ENCODE measurements around the gene AGFG1. TPM values are rescaled to one million over a fixed set of nuclear protein-coding genes. Genes with fewer than 3 reads are reported as not detected.
A peak's percentile ranks its signal among the peaks of the same experiment; 100 is the strongest.

AGFG1 gene
- total RNA-seq, 1 experiment from 2014 or later, result 126 TPM

DNA sequence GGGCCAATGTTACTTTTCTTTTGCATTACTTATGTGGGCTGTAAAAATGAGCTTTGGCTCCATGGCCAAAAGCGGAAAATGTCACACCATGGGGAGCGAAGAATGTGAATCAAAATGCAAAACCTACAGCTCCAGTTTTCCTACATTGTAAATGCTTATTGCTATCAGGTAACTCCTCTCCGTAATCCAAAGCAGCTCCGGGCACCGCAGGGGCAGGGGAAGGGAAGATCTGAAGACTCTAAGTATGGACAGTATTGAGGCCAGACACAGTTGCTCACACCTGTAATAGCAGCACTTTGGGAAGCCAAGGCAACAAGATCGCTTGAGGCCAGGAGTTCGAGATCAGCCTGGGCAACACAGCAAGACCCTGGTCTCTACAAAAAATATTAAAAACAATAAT is 7.1 kb upstream of the AGFG1 start:
- peak overlapping the region; percentile 36 for H3K27ac Mint-ChIP-seq (ENCODE audit: unreplicated experiment)
- H3K4me1 Mint-ChIP-seq (ENCODE audit: low read depth, unreplicated experiment), result peaks cover 62% of the 10 kb centered on the region
- H3K36me3 Mint-ChIP-seq (ENCODE audit: insufficient read depth, unreplicated experiment), result peaks cover 5% of the 10 kb centered on the region
- intact Hi-C loops (cut with micrococcal nuclease; ENCODE audit: unreplicated experiment), result no loop called here
- H3K27me3 Mint-ChIP-seq (ENCODE audit: unreplicated experiment), result no peaks in the 10 kb centered on the region
- H3K9me3 Mint-ChIP-seq (ENCODE audit: low read depth, unreplicated experiment), result no peaks in the 10 kb centered on the region
- H3K4me3 Mint-ChIP-seq (ENCODE audit: low read depth, unreplicated experiment), result no peak overlapping the region
- no TSS peak for BruUV-seq (replicated peaks)
- TF ChIP-seq, protein P1, sequence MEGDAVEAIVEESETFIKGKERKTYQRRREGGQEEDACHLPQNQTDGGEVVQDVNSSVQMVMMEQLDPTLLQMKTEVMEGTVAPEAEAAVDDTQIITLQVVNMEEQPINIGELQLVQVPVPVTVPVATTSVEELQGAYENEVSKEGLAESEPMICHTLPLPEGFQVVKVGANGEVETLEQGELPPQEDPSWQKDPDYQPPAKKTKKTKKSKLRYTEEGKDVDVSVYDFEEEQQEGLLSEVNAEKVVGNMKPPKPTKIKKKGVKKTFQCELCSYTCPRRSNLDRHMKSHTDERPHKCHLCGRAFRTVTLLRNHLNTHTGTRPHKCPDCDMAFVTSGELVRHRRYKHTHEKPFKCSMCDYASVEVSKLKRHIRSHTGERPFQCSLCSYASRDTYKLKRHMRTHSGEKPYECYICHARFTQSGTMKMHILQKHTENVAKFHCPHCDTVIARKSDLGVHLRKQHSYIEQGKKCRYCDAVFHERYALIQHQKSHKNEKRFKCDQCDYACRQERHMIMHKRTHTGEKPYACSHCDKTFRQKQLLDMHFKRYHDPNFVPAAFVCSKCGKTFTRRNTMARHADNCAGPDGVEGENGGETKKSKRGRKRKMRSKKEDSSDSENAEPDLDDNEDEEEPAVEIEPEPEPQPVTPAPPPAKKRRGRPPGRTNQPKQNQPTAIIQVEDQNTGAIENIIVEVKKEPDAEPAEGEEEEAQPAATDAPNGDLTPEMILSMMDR (IDR thresholded peaks at IDR 0.05; ENCODE audit: unreplicated experiment), result no peak
- no peak for DNase-seq
- CTCF ChIA-PET, result interaction anchor here (0.6 to 1.3 kb wide), 2 partner anchors 14 to 20 kb away, joined by 4 read pairs; no protein-coding TSS in a partner anchor

DNA sequence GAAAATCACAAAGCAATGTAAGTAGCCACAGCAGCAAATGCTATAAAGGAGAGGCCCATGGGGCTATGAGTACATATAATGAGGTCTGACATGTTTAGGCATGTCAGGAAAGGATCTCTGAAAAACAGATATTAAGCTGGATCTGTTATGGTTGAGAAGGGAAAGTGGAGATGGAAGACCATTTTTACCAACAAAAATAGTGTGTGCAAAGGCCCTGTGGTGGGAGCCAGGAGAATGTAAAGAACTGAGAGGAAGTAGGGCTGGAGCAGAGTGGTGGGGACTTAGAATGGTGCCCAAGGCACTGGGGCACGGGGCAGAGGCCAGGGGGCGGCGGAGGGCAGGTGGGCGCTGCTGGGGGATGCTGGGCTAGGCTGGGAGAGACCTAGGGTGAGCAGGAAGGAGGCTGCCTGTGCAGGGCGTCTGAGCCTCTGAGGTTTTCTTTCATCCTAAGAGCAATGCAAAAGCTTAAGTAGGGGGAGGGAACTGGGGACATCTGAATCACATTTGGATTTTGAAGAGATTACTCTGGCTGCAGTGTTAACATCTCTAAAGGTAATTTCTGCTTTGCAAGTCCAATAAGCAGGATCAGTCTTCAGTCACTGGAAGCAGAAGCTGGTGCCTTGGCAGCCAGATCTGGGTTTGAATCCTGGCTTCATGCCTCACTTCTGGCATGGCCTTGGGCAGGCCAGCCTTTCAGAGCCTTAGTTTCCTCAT is 4.9 kb upstream of the AGFG1 start:
- Mint-ChIP-seq H3K27me3 (ENCODE audit: unreplicated experiment) (no peaks in the 10 kb centered on the region), H3K4me3 (ENCODE audit: low read depth, unreplicated experiment) (peak overlapping the region; percentile 0), H3K4me1 (ENCODE audit: low read depth, unreplicated experiment) (peaks cover 58% of the 10 kb centered on the region), H3K9me3 (ENCODE audit: low read depth, unreplicated experiment) (no peaks in the 10 kb centered on the region), H3K36me3 (ENCODE audit: insufficient read depth, unreplicated experiment) (peaks cover 15% of the 10 kb centered on the region), H3K27ac (ENCODE audit: unreplicated experiment) (peak overlapping the region; percentile 67)
- TF ChIP-seq, protein P1 (IDR thresholded peaks at IDR 0.05; ENCODE audit: unreplicated experiment), result no peak
- no peak for DNase-seq
- intact Hi-C loops (cut with micrococcal nuclease; ENCODE audit: unreplicated experiment), result no loop called here
- CTCF ChIA-PET, result interaction anchor here (0.7 kb wide), 1 partner anchor 28 kb away, joined by 4 read pairs; no protein-coding TSS in a partner anchor
- no TSS peak for BruUV-seq (replicated peaks)

DNA sequence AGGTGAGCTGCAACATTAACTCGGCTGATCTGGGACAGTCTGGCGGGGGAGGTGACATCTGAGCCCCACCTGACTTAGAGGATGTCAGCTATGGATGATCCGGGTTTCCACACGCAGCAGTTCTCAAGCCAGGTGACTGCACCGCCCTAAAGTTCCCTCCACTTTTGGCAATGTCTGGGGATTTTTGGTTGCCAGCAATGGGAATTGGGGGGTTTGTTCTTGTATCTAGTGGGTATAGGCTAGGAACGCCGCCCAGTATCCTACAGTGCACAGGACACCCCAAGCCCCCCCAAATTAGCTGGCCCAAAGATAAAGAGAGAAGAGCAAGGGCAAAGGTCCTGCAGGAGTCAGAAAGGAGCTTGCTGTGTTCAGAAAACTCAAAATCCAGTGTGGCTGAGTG is 544 bp upstream of the AGFG1 start:
- intact Hi-C loops (cut with micrococcal nuclease; ENCODE audit: unreplicated experiment), result loop anchor here (5.0 kb wide), 1 partner anchor 291 kb away; no protein-coding TSS in a partner anchor
- Mint-ChIP-seq H3K9me3 (ENCODE audit: low read depth, unreplicated experiment) (no peaks in the 10 kb centered on the region), H3K27me3 (ENCODE audit: unreplicated experiment) (no peaks in the 10 kb centered on the region), H3K27ac (ENCODE audit: unreplicated experiment) (peak overlapping the region; percentile 57), H3K4me3 (ENCODE audit: low read depth, unreplicated experiment) (peak overlapping the region; percentile 81), H3K36me3 (ENCODE audit: insufficient read depth, unreplicated experiment) (peaks cover 29% of the 10 kb centered on the region), H3K4me1 (ENCODE audit: low read depth, unreplicated experiment) (peaks cover 45% of the 10 kb centered on the region)
- TF ChIP-seq, protein P1 (IDR thresholded peaks at IDR 0.05; ENCODE audit: unreplicated experiment), result no peak
- no peak for DNase-seq
- BruUV-seq (replicated peaks), result TSS peak; percentile 40
- CTCF ChIA-PET, result no interaction called here

DNA sequence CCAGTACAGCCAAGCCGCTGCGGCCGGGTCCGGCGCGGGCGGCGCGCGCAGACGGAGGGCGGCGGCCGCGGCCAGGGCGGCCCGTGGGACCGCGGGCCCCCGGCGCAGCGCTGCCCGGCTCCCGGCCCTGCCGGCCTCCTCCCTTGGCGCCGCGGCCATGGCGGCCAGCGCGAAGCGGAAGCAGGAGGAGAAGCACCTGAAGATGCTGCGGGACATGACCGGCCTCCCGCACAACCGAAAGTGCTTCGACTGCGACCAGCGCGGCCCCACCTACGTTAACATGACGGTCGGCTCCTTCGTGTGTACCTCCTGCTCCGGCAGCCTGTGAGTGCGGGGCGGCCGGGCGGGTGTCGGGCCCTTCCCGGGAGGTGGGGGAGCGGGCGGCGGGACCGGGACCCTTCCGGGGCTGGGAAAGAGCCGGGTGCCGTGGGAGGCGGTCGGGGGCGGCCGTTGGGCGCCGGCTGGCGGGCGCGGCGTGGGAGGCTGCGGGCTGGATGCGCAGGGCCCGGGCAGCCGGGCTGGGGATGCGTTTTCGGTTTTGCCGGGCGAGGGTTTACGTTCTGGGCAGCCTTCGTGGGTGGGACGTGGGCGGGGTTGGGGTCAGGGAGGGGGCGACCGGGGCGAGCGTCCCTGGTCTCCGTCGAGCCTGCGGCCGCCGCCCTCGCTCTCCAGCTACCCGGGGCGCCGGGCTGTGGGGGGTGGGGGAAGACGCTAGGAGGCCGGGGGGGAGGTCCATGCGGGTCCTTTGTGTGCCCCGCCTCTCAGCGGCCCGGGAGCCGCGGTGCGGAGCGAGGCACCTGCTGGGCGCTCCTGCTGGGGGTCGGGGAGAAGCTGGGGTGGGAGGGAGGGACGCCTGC is 537 bp downstream of the AGFG1 start:
- no peaks in the 10 kb centered on the region for H3K9me3 Mint-ChIP-seq (ENCODE audit: low read depth, unreplicated experiment)
- no peaks in the 10 kb centered on the region for H3K27me3 Mint-ChIP-seq (ENCODE audit: unreplicated experiment)
- CTCF ChIA-PET, result interaction anchor here (0.6 to 3.6 kb wide), 6 partner anchors 30 to 642 kb away, joined by 3 to 19 read pairs (median 4); no protein-coding TSS in a partner anchor
- peak; percentile 70 for DNase-seq
- H3K36me3 Mint-ChIP-seq (ENCODE audit: insufficient read depth, unreplicated experiment), result peaks cover 24% of the 10 kb centered on the region
- H3K27ac Mint-ChIP-seq (ENCODE audit: unreplicated experiment), result peak overlapping the region; percentile 57
- peaks cover 34% of the 10 kb centered on the region for H3K4me1 Mint-ChIP-seq (ENCODE audit: low read depth, unreplicated experiment)
- peak overlapping the region; percentile 81 for H3K4me3 Mint-ChIP-seq (ENCODE audit: low read depth, unreplicated experiment)
- intact Hi-C loops (cut with micrococcal nuclease; ENCODE audit: unreplicated experiment), result loop anchor here (5.0 kb wide), 1 partner anchor 290 kb away; no protein-coding TSS in a partner anchor
- BruUV-seq (replicated peaks), result no TSS peak
- TF ChIP-seq, protein P1 (IDR thresholded peaks at IDR 0.05; ENCODE audit: unreplicated experiment), result no peak

All from Calu3 (cell line).